ENCODE data around the gene COA3.

DNA sequence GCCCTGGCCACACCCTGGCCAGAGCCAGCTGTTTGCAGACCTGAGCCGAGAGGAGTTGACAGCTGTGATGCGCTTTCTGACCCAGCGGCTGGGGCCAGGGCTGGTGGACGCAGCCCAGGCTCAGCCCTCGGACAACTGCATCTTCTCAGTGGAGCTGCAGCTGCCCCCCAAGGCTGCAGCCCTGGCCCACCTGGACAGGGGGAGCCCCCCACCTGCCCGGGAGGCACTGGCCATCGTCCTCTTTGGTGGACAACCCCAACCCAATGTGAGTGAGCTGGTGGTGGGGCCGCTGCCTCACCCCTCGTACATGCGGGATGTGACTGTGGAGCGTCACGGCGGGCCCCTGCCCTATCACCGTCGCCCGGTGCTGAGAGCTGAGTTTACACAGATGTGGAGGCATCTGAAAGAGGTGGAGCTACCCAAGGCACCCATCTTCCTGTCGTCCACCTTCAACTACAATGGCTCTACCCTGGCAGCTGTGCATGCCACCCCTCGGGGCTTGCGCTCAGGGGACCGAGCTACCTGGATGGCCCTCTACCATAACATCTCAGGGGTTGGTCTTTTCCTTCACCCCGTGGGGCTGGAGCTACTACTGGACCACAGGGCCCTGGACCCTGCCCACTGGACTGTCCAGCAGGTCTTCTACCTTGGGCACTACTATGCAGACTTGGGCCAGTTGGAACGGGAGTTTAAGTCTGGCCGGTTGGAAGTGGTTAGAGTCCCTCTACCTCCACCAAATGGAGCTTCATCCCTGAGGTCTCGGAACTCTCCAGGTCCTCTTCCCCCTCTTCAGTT, 46.5 kb upstream of the COA3 start:
- TF ChIP-seq POLR2A (IDR thresholded peaks at IDR 0.05; ENCODE audit: extremely low read depth, insufficient read length), result no peak
- TF ChIP-seq, protein P1, sequence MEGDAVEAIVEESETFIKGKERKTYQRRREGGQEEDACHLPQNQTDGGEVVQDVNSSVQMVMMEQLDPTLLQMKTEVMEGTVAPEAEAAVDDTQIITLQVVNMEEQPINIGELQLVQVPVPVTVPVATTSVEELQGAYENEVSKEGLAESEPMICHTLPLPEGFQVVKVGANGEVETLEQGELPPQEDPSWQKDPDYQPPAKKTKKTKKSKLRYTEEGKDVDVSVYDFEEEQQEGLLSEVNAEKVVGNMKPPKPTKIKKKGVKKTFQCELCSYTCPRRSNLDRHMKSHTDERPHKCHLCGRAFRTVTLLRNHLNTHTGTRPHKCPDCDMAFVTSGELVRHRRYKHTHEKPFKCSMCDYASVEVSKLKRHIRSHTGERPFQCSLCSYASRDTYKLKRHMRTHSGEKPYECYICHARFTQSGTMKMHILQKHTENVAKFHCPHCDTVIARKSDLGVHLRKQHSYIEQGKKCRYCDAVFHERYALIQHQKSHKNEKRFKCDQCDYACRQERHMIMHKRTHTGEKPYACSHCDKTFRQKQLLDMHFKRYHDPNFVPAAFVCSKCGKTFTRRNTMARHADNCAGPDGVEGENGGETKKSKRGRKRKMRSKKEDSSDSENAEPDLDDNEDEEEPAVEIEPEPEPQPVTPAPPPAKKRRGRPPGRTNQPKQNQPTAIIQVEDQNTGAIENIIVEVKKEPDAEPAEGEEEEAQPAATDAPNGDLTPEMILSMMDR (IDR thresholded peaks at IDR 0.05; ENCODE audit: low read depth, low read length), result no peak

Data from NB4 (cell line).